ENCODE measurements around the gene SAMD4B. TPM values are rescaled to one million over a fixed set of nuclear protein-coding genes. Genes with fewer than 3 reads are reported as not detected.

SAMD4B gene
- total RNA-seq, 1 experiment from 2014 or later, result 135 TPM

- H2BK120ac ChIP-seq (ENCODE audit: low read depth, low read length, poor library complexity, severe bottlenecking), result no peak within 1 kb of the TSS
- H4K8ac ChIP-seq (replicated peaks; ENCODE audit: insufficient read length, low read depth, low read length), result no peak within 1 kb of the TSS
- H3K27ac ChIP-seq (ENCODE audit: insufficient read length, low read depth, low read length), result peak within 1 kb of the TSS; percentile 86
- peak within 1 kb of the TSS; percentile 97 for H3K14ac ChIP-seq (ENCODE audit: insufficient read depth, low read length)
- H4K20me1 ChIP-seq (ENCODE audit: control insufficient read depth, insufficient read depth, insufficient read length), result no peaks in the 10 kb centered on the region
- peak within 1 kb of the TSS; percentile 95 for H3K18ac ChIP-seq (ENCODE audit: insufficient read length, low read depth, low read length)
- H3K27ac Mint-ChIP-seq, result peak within 1 kb of the TSS; percentile 99 to 100 (median 99)
- H4K5ac ChIP-seq (ENCODE audit: insufficient read length, low read depth, low read length), result no peak within 1 kb of the TSS
- no peak within 1 kb of the TSS for H2BK15ac ChIP-seq (ENCODE audit: low read depth, low read length)
- H3T11ph ChIP-seq (ENCODE audit: low read length), result no peak within 1 kb of the TSS
- peak; percentile 18; the same call in 1 of the 3 replicates for TF ChIP-seq CTCF (conservative IDR thresholded peaks at IDR 0.05)
- no CpG with 5 or more reads among the region's 60 CpGs for WGBS (ENCODE audit: extremely low coverage, insufficient read length, low lambda C conversion rate)
- peak within 1 kb of the TSS; percentile 95 to 98 for H3K4me3 Mint-ChIP-seq
- peak; percentile 99 for DNase-seq
- no peaks in the 10 kb centered on the region for H3K79me1 ChIP-seq (ENCODE audit: insufficient read depth, low read depth, low read length, poor library complexity, severe bottlenecking)
- H3K9me3 Mint-ChIP-seq, result no peaks in the 10 kb centered on the region; a peak in 1 of 5 replicates
- H3K23me2 ChIP-seq (ENCODE audit: insufficient read length, low read depth, low read length, poor library complexity, severe bottlenecking), result no peaks in the 10 kb centered on the region
- H3K79me2 ChIP-seq (ENCODE audit: insufficient read depth, low read length), result no peaks in the 10 kb centered on the region
- H3K9me3 ChIP-seq (ENCODE audit: control insufficient read depth, low read depth, low read length), result no peaks in the 10 kb centered on the region
- H3K36me3 Mint-ChIP-seq (ENCODE audit: insufficient read depth in 1 of 3, low read depth in 3 of 3), result peaks cover 41 to 64% (median 61%) of the 10 kb centered on the region in 3 experiments
- H2BK20ac ChIP-seq (ENCODE audit: low read depth, low read length, poor library complexity, severe bottlenecking), result no peak within 1 kb of the TSS
- no peak within 1 kb of the TSS for H4K91ac ChIP-seq (ENCODE audit: insufficient read length, low read depth, low read length)
- H3K27me3 Mint-ChIP-seq (ENCODE audit: low read depth), result no peaks in the 10 kb centered on the region
- no peak within 1 kb of the TSS for H2AFZ ChIP-seq (ENCODE audit: low read length)
- no peak within 1 kb of the TSS for H3K56ac ChIP-seq (ENCODE audit: insufficient read length, low read depth, low read length)
- no peak within 1 kb of the TSS for H3K23ac ChIP-seq (ENCODE audit: insufficient read length, low read depth, low read length)
- no peak within 1 kb of the TSS for H2AK5ac ChIP-seq (ENCODE audit: insufficient read length, low read length)
- peak within 1 kb of the TSS; percentile 71 for H3K4me2 ChIP-seq (ENCODE audit: insufficient read depth, insufficient read length, low read length)
- no peak within 1 kb of the TSS; the same call in 1 of the 2 replicates for H3K4ac ChIP-seq (ENCODE audit: low read depth, low read length)
- H3K4me1 Mint-ChIP-seq, result peaks cover 11 to 14% of the 10 kb centered on the region in 2 experiments
- no peaks in the 10 kb centered on the region for H3K4me1 ChIP-seq (ENCODE audit: insufficient read depth, low read length)
- H3K27me3 ChIP-seq (ENCODE audit: insufficient read depth, low read length), result no peaks in the 10 kb centered on the region
- H2BK12ac ChIP-seq (ENCODE audit: insufficient read length, low read depth, low read length), result no peak within 1 kb of the TSS
- H2BK5ac ChIP-seq (ENCODE audit: insufficient read length, low read length), result peak within 1 kb of the TSS; percentile 13
- peak within 1 kb of the TSS; percentile 79 for H3K9ac ChIP-seq (ENCODE audit: extremely low read depth, insufficient read length, low read length)
Observed at GRCh38 chr19:39390751-39391437, 48.7 kb downstream of the SAMD4B start, which contains the start of the genes MED29 and PAF1. TSS of gene MED29 (plus strand) at chr19:39391378. CDS start at chr19:39391423, 45 bp downstream. TSS of gene PAF1 (minus strand) at chr19:39391106. CDS start at chr19:39390864, 242 bp downstream.
